Body of pancreas (tissue), 4 donors: ENCODE measurements around the gene SNX21.

Experiments used
- CTCF ChIP-seq, 7 experiments: fragments of 450-650 bp in 4 of 7; fragments of 200-600 bp in 3 of 7; sonication (generic) in 3 of 7; IDR thresholded peaks; one replicate each; pipeline ENCODE4 v1.5.1; 2016 to 2019; ENCODE audit warnings: antibody characterized with exemption in 7 of 7
- POLR2A ChIP-seq, 3 donors: fragments of 450-650 bp; IDR thresholded peaks; one replicate each; pipeline ENCODE4 v1.6.1; 2016; ENCODE audit warnings: antibody characterized with exemption in 3 of 3, mild to moderate bottlenecking in 2 of 3

GRCh38 chr20:45817376-45818194 is 16.0 kb upstream of the SNX21 start:
- TF ChIP-seq CTCF (IDR thresholded peaks at IDR 0.05) (no peak), POLR2A (IDR thresholded peaks at IDR 0.05) (no peak)
